Psoas muscle (tissue), 8 donors: ENCODE results near the gene ANKRD50. TPM values are rescaled to one million over a fixed set of nuclear protein-coding genes. Genes with fewer than 3 reads are reported as not detected.

Source experiments
- ATAC-seq, 4 donors: fragments of 200-7000 bp; cut with Tn5 transposase; one replicate each; pipeline ENCODE4 v1.9.1; 2020; ENCODE audit warnings: moderate library complexity in 3 of 4, mild to moderate bottlenecking in 2 of 4
- DNase-seq, 2 donors: peaks; one replicate each; pipeline ENCODE4 v3.0.0-alpha.2; 2020
- H3K27ac ChIP-seq: fragments of 200-600 bp; one replicate; pipeline ENCODE4 v1.8.0; 2022
- H3K27me3 ChIP-seq, 3 donors: fragments of 200-600 bp in 1 of 3; one replicate each; pipeline versions ENCODE4 v1.6.1 to v1.8.0; 2013 to 2022; ENCODE audit warnings: low read length in 2 of 3, mild to moderate bottlenecking in 2 of 3, moderate library complexity in 1 of 3; ENCODE audit not compliant: insufficient read depth in 3 of 3
- H3K36me3 ChIP-seq, 2 donors: fragments of 200-600 bp in 1 of 2; one replicate each; pipeline versions ENCODE4 v1.6.1 to v1.8.0; 2013 to 2022; ENCODE audit warnings: low read depth in 1 of 2, mild to moderate bottlenecking in 1 of 2, moderate library complexity in 1 of 2; ENCODE audit not compliant: insufficient read depth in 1 of 2
- H3K4me1 ChIP-seq: fragments of 200-600 bp; one replicate; pipeline ENCODE4 v1.8.0; 2022
- H3K4me3 ChIP-seq: fragments of 200-600 bp; one replicate; pipeline ENCODE4 v1.8.0; 2022; ENCODE audit warnings: mild to moderate bottlenecking
- H3K9me3 ChIP-seq: fragments of 200-600 bp; one replicate; pipeline ENCODE4 v1.8.0; 2022
- WGBS, 3 donors: extraction: QIAGEN DNeasy Blood & Tissue Kit; methylation state at CpG; one replicate each; pipeline versions ENCODE4 v1.1.6 to v1.1.7; 2013; 5-methylcytosine and 5-hydroxymethylcytosine counted together
- intact Hi-C, 2 donors: fragments of 100-400 bp; cut with DNase I; formaldehyde crosslinking; loops; one replicate each; pipeline versions ENCODE4 v1.11.0 to v1.14.2; 2022
- polyA plus RNA-seq, 3 donors: library from polyadenylated mRNA; stranded (reverse); fragments of 200-250 nt; gene quantifications; one replicate each; pipeline ENCODE4 v1.2.3, GENCODE V29; 2013
- total RNA-seq, 4 donors: library from RNA; stranded (reverse); fragmentation: NEBNext Ultra II Directional in 2 of 4; extraction: Animal tissue kit (Norgen Biotek cat#: 25700) in 2 of 4; gene quantifications; one replicate each; pipeline versions ENCODE4 v1.2.1 to v1.2.4, GENCODE V29; 2021 to 2023
- TF ChIP-seq, protein P1 (sequence below): fragments of 200-600 bp; IDR thresholded peaks from one replicate; pipeline ENCODE4 v1.8.0; 2022; ENCODE audit warnings: antibody characterized with exemption
- donor health status: healthy with polysubstance abuse.
- donor health status: DM: no; HTN: no; CAD: no; lungs with moderate emphysema.
- donor health status: Bipolar disorder and iron deficiency.
- donor health status: healthy.
- donor health status: DM: yes; HTN: yes; CAD: no.
- donor health status: DM: no; HTN: no; CAD: no.
- donor health status: DM: no; HTN: no; CAD: no.
- donor health status: DM: yes; HTN: yes; CAD: no.

The ANKRD50 gene
- total and polyA plus RNA-seq, 7 donors: 0.66 to 7.0 (median 3.1) TPM

- Histone ChIP-seq H3K9me3 (no peaks in the 10 kb centered on the region), H3K36me3 (peaks cover 0 to 3% of the 10 kb centered on the region in 2 donors), H3K27ac (peak overlapping the region; percentile 90), H3K4me3 (peak overlapping the region; percentile 83), H3K27me3 (no peaks in the 10 kb centered on the region), H3K4me1 (peaks cover 22% of the 10 kb centered on the region)
- TF ChIP-seq, protein P1, sequence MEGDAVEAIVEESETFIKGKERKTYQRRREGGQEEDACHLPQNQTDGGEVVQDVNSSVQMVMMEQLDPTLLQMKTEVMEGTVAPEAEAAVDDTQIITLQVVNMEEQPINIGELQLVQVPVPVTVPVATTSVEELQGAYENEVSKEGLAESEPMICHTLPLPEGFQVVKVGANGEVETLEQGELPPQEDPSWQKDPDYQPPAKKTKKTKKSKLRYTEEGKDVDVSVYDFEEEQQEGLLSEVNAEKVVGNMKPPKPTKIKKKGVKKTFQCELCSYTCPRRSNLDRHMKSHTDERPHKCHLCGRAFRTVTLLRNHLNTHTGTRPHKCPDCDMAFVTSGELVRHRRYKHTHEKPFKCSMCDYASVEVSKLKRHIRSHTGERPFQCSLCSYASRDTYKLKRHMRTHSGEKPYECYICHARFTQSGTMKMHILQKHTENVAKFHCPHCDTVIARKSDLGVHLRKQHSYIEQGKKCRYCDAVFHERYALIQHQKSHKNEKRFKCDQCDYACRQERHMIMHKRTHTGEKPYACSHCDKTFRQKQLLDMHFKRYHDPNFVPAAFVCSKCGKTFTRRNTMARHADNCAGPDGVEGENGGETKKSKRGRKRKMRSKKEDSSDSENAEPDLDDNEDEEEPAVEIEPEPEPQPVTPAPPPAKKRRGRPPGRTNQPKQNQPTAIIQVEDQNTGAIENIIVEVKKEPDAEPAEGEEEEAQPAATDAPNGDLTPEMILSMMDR: no peak
- DNase-seq (no peak), ATAC-seq (peak; percentile 41 to 65 (median 54))
- 1 to 4% (median 2%) methylated on average over 17 to 35 of the region's 35 CpGs for WGBS, 3 donors
- intact Hi-C loops: loop anchor here (10.0 kb wide), 2 partner anchors 223 to 377 kb away; no protein-coding TSS in a partner anchor
These were observed 811 bp downstream of the ANKRD50 start for GRCh38 chr4:124711471-124712371.

GRCh38 chr4:124710911-124711310 lies 1.6 kb downstream of the ANKRD50 start:
- intact Hi-C loops: loop anchor here (10.0 kb wide), 2 partner anchors 224 to 376 kb away; no protein-coding TSS in a partner anchor
- DNase-seq (peak in 1 of 2 donors; percentile 11), ATAC-seq (no peak)
- H3K9me3 ChIP-seq: no peaks in the 10 kb centered on the region
- TF ChIP-seq, protein P1: no peak
- no peak overlapping the region for H3K27ac ChIP-seq
- peaks cover 0 to 3% of the 10 kb centered on the region in 2 donors for H3K36me3 ChIP-seq
- 16 to 31% (median 20%) methylated on average over 5 of the region's 5 CpGs for WGBS, 3 donors
- peak overlapping the region; percentile 83 for H3K4me3 ChIP-seq
- H3K4me1 ChIP-seq: peaks cover 22% of the 10 kb centered on the region
- H3K27me3 ChIP-seq: no peaks in the 10 kb centered on the region

DNA sequence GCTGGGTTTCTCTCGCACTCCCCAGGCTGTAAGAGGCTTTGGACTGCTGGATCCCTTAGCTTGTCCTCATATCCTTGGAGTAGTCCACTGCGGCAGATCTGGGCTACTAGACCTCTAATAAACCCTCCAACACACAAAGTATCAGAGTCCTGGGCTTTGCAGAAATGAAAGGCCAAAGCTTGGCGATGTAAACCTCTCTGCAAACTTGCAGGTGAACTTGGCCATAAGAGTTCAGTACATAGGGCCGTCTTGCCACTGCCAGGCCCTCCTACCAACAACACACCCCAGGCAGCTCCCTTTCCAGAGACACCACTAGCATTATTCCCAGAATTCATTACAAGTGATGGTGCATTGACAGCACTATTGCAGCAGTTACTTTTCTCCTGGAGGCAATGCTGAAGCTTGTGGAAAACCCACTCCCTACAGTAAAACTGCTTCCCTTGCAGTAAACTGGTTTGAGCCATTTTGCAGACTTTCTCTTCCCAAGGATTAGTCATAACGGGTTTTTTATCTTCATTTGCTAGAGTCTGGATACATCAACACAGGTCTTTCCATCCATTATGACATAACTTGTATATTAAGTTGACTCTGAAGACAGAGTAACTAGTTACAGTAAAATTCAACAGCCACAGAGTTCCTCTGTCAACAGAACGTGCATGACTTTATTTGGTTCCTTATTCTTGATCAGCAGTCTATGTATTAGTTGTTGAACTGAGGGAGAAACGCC lies 2.4 kb downstream of the ANKRD50 start:
- no peak overlapping the region for H3K27ac ChIP-seq
- no peaks in the 10 kb centered on the region for H3K9me3 ChIP-seq
- no peaks in the 10 kb centered on the region for H3K27me3 ChIP-seq
- intact Hi-C loops: loop anchor here (10.0 kb wide), 2 partner anchors 225 to 375 kb away; no protein-coding TSS in a partner anchor
- H3K4me1 ChIP-seq: peaks cover 22% of the 10 kb centered on the region
- ATAC-seq (no peak), DNase-seq (no peak)
- WGBS, 3 donors: 49 to 57% (median 54%) methylated on average over 7 of the region's 7 CpGs
- peaks cover 0 to 3% of the 10 kb centered on the region in 2 donors for H3K36me3 ChIP-seq
- TF ChIP-seq, protein P1: no peak
- peak overlapping the region; percentile 83 for H3K4me3 ChIP-seq

DNA sequence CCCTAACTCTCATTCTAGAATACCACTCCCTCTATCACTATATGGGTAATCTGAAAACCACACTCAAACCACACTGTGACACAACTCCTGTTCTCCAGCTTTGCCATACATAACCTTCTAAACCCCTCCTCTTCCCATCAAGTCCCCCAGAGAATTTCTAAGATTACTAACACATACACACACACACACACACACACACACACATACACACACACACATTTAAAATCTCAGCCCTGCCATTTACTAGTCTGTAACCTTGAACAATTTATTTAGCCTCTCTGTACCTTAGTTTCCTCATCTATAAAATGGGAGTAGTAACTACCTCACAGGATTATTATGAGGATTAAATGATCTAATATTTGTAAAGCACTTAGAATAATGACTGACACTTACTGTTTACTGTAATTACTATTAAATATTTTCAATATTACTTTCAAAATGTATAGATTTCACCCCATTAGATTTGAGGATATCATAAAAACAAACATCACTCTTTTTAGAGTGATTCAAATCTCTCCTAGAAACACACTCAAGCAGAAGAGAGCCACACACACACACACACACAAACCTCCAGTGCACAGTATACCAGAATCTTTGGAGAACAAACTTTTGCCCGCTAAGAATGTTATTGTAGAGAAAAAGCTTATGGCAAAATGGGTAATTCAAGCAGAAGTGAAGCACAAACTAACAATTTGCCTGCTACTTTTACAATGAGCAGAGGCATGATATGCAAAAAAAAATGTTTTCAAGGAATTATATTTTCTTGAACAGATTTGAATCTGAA lies 3.8 kb downstream of the ANKRD50 start:
- DNase-seq (no peak), ATAC-seq (no peak)
- no peak overlapping the region for H3K27ac ChIP-seq
- no peaks in the 10 kb centered on the region for H3K9me3 ChIP-seq
- peaks cover 0 to 3% of the 10 kb centered on the region in 2 donors for H3K36me3 ChIP-seq
- 80 to 87% (median 86%) methylated on average over 1 of the region's 1 CpG for WGBS, 3 donors
- peak overlapping the region; percentile 83 for H3K4me3 ChIP-seq
- intact Hi-C loops: no loop called here
- peaks cover 22% of the 10 kb centered on the region for H3K4me1 ChIP-seq
- TF ChIP-seq, protein P1: no peak
- no peaks in the 10 kb centered on the region for H3K27me3 ChIP-seq
